Gastroesophageal sphincter (tissue), 4 donors: ENCODE data around the gene WWC2. TPM values are rescaled to one million over a fixed set of nuclear protein-coding genes. Genes with fewer than 3 reads are reported as not detected.

Experiments used
- ATAC-seq: fragments of 150-250 bp; one replicate; pipeline ENCODE4 v1.9.1; 2016; ENCODE audit warnings: mild to moderate bottlenecking, moderate library complexity
- H3K27ac ChIP-seq, 4 donors: fragments of 200-600 bp; sonication (generic) in 3 of 4; 1 replicate in 3 of 4; 2 replicates in 1 of 4; pipeline ENCODE4 v1.5.1; 2016 to 2019
- H3K27me3 ChIP-seq: fragments of 200-600 bp; sonication (generic); one replicate; pipeline ENCODE4 v1.5.1; 2019
- H3K36me3 ChIP-seq, 2 donors: fragments of 200-600 bp; sonication (generic); one replicate each; pipeline ENCODE4 v1.5.1; 2019; ENCODE audit warnings: control low read depth in 1 of 2
- H3K4me1 ChIP-seq, 3 donors: fragments of 200-600 bp; sonication (generic); 1 replicate in 2 of 3; 2 replicates in 1 of 3; pipeline ENCODE4 v1.5.1; 2016 to 2019; ENCODE audit warnings: control low read depth in 2 of 3
- H3K4me3 ChIP-seq, 2 donors: fragments of 200-600 bp; sonication (generic); one replicate each; pipeline ENCODE4 v1.5.1; 2019; ENCODE audit warnings: mild to moderate bottlenecking in 1 of 2, moderate library complexity in 1 of 2
- H3K9me3 ChIP-seq, 3 donors: fragments of 200-600 bp; sonication (generic); one replicate each; pipeline ENCODE4 v1.5.1; 2017 to 2019; ENCODE audit warnings: control low read depth in 2 of 3
- CTCF ChIP-seq, 4 experiments: fragments of 200-600 bp in 2 of 4; fragments of 450-650 bp in 2 of 4; sonication (generic) in 1 of 4; IDR thresholded peaks; one replicate each; pipeline ENCODE4 v1.5.1; 2017 to 2019; ENCODE audit warnings: antibody characterized with exemption in 4 of 4, mild to moderate bottlenecking in 2 of 4, moderate library complexity in 2 of 4
- EP300 ChIP-seq: sonication (generic); formaldehyde crosslinking; IDR thresholded peaks from one replicate; pipeline ENCODE4 v1.6.1; 2017; ENCODE audit warnings: antibody characterized with exemption, mild to moderate bottlenecking
- POLR2A ChIP-seq, 2 donors: fragments of 450-650 bp; IDR thresholded peaks; one replicate each; pipeline ENCODE4 v1.6.1; 2017; ENCODE audit warnings: antibody characterized with exemption in 2 of 2, mild to moderate bottlenecking in 2 of 2, moderate library complexity in 1 of 2
- POLR2AphosphoS5 ChIP-seq: sonication (generic); formaldehyde crosslinking; IDR thresholded peaks from one replicate; pipeline ENCODE4 v1.6.1; 2017; ENCODE audit warnings: antibody characterized with exemption
- WGBS, 2 donors: methylation state at CpG; one replicate each; pipeline ENCODE4 v1.1.5; 2018; ENCODE audit warnings: low coverage in 1 of 2; 5-methylcytosine and 5-hydroxymethylcytosine counted together
- total RNA-seq, 4 donors: library from RNA; depleted of rRNA; stranded (reverse); fragments of >200 nt; gene quantifications; one replicate each; pipeline ENCODE4 v1.1.0, GENCODE V29; 2016

WWC2 gene
- 10 to 100 TPM; 23.0 to 42.0 (median 37.2) TPM for total RNA-seq

- WGBS, 2 donors, result no CpG with 5 or more reads among the region's 102 CpGs
- Histone ChIP-seq H3K4me1 (peaks cover 0 to 45% (median 4%) of the 10 kb centered on the region in 3 donors), H3K36me3 (no peaks in the 10 kb centered on the region), H3K27me3 (no peaks in the 10 kb centered on the region), H3K9me3 (no peaks in the 10 kb centered on the region), H3K27ac (peak within 1 kb of the TSS; percentile 71 to 98 (median 96)), H3K4me3 (peak within 1 kb of the TSS; percentile 68 to 99)
- peak in 3 of 4 experiments; percentile 18 to 54 (median 23) for TF ChIP-seq CTCF (IDR thresholded peaks at IDR 0.05)
- TF ChIP-seq EP300, result no peak
- peak; percentile 64 to 81 for TF ChIP-seq POLR2A (IDR thresholded peaks at IDR 0.05)
- TF ChIP-seq POLR2AphosphoS5, result peak; percentile 67
- ATAC-seq, result peak; percentile 92
These were observed at the start of gene WWC2 for GRCh38 chr4:183098723-183099536. TSS of gene WWC2 (plus strand) at chr4:183099257. CDS start at chr4:183099492, 235 bp downstream.

- no peak overlapping the region for H3K27ac ChIP-seq
- WGBS, 2 donors, result 92% methylated on average over 1 of the region's 1 CpG; no CpG with 5 or more reads in 1 of the 2 donors
- no peaks in the 10 kb centered on the region for H3K4me1 ChIP-seq
- peaks cover 0 to 13% (median 0%) of the 10 kb centered on the region in 3 donors for H3K9me3 ChIP-seq
- no peak for ATAC-seq
- no peaks in the 10 kb centered on the region for H3K27me3 ChIP-seq
- no peaks in the 10 kb centered on the region for H3K36me3 ChIP-seq
- no peak overlapping the region for H3K4me3 ChIP-seq
- TF ChIP-seq POLR2AphosphoS5 (no peak), POLR2A (IDR thresholded peaks at IDR 0.05) (no peak), EP300 (no peak), CTCF (IDR thresholded peaks at IDR 0.05) (no peak)
These were observed 45.4 kb upstream of the WWC2 start for GRCh38 chr4:183053681-183054080.

GRCh38 chr4:183057255-183057654 is 41.8 kb upstream of the WWC2 start:
- TF ChIP-seq EP300 (no peak), POLR2AphosphoS5 (no peak), CTCF (IDR thresholded peaks at IDR 0.05) (no peak), POLR2A (IDR thresholded peaks at IDR 0.05) (no peak)
- H3K36me3 ChIP-seq, result no peaks in the 10 kb centered on the region
- no peak for ATAC-seq
- peaks cover 0 to 13% (median 0%) of the 10 kb centered on the region in 3 donors for H3K9me3 ChIP-seq
- H3K27me3 ChIP-seq, result no peaks in the 10 kb centered on the region
- H3K4me1 ChIP-seq, result no peaks in the 10 kb centered on the region
- WGBS, 2 donors, result 61 to 82% methylated on average over 5 to 6 of the region's 6 CpGs
- no peak overlapping the region for H3K27ac ChIP-seq
- no peak overlapping the region for H3K4me3 ChIP-seq

GRCh38 chr4:183059797-183060196 is 39.3 kb upstream of the WWC2 start:
- TF ChIP-seq POLR2AphosphoS5, result no peak
- TF ChIP-seq CTCF (IDR thresholded peaks at IDR 0.05), result no peak
- no peak for TF ChIP-seq POLR2A (IDR thresholded peaks at IDR 0.05)
- no peak for TF ChIP-seq EP300
- no peaks in the 10 kb centered on the region for H3K9me3 ChIP-seq
- H3K4me1 ChIP-seq, result no peaks in the 10 kb centered on the region
- no peaks in the 10 kb centered on the region for H3K36me3 ChIP-seq
- 56 to 59% methylated on average over 1 of the region's 1 CpG for whole genome bisulfite sequencing, 2 donors
- no peaks in the 10 kb centered on the region for H3K27me3 ChIP-seq
- no peak for ATAC-seq
- H3K4me3 ChIP-seq, result no peak overlapping the region
- H3K27ac ChIP-seq, result no peak overlapping the region

- no peak for TF ChIP-seq EP300
- TF ChIP-seq POLR2AphosphoS5, result no peak
- TF ChIP-seq POLR2A (IDR thresholded peaks at IDR 0.05), result no peak
- no peak for TF ChIP-seq CTCF (IDR thresholded peaks at IDR 0.05)
These were observed 30.6 kb upstream of the WWC2 start for GRCh38 chr4:183068502-183068901.

More at GRCh38 chr4:183068502-183068901, 30.6 kb upstream of the WWC2 start:
- no peaks in the 10 kb centered on the region for H3K36me3 ChIP-seq
- WGBS, 2 donors, result 70 to 92% methylated on average over 3 to 4 of the region's 5 CpGs
- no peak overlapping the region for H3K4me3 ChIP-seq
- H3K9me3 ChIP-seq, result peaks cover 0 to 18% (median 0%) of the 10 kb centered on the region in 3 donors
- no peaks in the 10 kb centered on the region for H3K4me1 ChIP-seq
- no peak overlapping the region for H3K27ac ChIP-seq
- ATAC-seq, result no peak
- no peaks in the 10 kb centered on the region for H3K27me3 ChIP-seq
